ENCODE measurements around the gene PEX14.
"Not testable (repeated sequence)": the region's sequence is repeated elsewhere in the genome, so short reads cannot be mapped to it uniquely, and the experiment has no call there.

Gene PEX14

DNA sequence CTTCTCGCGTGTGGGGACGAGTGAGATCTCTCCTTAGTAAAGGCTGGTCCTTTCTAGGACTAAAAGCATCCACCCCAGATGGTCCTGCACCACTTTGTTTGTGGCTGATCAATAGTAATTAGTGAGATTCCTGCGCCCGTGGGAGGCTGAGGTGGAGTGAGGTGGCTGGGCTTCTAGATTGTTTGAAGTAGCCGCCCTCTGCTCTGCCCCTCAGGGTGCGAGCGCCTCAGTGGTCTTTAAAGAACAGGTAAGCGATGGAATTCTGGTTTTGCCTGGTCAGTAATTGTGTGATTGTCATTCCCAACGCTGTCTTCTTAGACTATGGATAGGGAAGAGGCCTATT is 20.7 kb downstream of the PEX14 start:
- no peak for DNase-seq (ENCODE audit: low read depth)

DNA sequence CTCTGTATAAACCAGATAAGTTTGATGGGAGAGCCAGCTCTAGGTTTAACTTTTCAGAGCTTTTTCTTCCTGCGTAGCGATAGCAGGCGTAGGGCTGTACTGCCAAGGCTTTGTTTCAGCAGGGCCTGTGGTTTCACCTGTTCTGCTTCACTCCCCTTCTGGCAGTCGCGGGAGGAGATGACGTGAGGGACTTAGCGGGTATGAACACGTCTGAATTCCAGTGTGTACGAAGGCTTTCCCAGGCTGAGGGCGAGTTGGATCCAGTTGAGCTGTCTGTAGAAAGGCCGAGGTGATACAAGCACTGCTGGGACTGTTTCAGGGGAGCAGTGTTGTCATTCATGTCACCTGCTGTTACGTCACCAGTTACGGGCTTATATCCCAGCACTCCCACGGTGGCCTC is 21.2 kb downstream of the PEX14 start:
- DNase-seq (ENCODE audit: low read depth): peak; percentile 18

GRCh38 chr1:10497109-10497508 is 22.4 kb downstream of the PEX14 start:
- no peak for DNase-seq (ENCODE audit: low read depth)

DNA sequence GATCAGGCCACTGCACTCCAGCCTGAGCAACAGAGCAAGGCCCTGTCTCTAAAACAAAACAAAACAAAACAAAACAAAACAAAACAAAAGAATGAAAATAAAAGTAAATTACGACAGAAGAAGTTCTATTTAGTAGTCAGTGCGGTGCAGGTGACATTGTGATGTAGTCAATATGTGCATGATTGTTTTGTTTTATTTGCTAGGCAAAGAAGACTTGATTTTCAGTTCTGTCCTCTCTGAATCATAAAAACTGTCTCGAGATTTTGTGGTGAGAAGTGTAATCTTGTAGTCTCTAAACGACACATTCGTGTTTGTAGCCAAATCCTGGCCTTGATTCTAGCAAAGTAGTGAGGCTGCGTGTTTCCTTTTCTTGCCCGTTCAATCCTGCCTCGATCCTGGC is 23.5 kb downstream of the PEX14 start:
- no peak for DNase-seq (ENCODE audit: low read depth)

DNA sequence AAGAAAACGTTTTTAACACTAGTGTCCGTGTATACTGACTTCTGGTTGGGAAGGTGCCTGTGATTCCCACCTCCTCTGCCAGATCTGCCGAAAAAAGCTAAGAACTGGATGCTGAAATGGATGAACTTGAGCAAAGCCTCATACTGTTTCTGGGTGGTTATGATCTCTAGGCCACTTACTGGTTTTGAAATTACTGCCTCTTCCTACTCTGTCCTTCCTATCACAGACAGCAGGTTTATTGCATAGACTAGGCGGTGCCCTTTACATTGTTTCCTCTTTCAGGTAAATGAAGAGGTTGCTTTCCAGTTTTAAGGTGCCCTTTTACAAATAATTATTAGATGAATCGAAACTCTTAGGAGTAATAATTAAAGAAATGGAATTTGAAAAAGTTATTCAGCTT is 27.5 kb downstream of the PEX14 start:
- DNase-seq (ENCODE audit: low read depth): no peak

GRCh38 chr1:10504249-10504648 is 29.5 kb downstream of the PEX14 start:
- no peak for DNase-seq (ENCODE audit: low read depth)

DNA sequence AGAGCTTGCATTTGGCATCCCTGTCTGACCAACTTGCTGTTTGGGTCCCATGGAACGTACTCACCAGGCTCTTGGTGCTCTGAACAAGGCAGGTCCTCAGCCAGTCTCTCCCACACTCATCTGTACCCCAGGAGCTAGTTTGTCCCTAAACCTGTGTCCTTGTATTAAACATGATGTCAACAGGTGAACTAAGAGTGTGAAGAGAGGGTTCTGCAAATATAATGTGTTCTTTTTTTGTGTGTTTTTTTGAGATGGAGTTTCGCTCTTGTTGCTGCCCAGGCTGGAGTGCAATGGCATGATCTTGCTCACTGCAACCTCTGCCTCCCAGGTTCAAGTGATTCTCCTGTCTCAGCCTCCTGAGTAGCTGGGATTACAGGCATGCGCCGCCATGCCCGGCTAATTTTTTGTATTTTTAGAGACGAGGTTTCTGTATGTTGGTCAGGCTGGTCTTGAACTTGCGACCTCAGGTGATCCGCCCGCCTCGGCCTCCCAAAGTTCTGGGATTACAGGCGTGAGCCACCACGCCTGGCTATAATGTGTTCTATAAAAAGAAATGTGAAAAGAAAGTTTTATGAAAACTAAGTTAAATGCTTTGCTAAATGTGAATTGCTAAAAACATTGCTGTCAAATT is 31.4 kb downstream of the PEX14 start:
- not testable (repeated sequence) for DNase-seq (ENCODE audit: low read depth)

DNA sequence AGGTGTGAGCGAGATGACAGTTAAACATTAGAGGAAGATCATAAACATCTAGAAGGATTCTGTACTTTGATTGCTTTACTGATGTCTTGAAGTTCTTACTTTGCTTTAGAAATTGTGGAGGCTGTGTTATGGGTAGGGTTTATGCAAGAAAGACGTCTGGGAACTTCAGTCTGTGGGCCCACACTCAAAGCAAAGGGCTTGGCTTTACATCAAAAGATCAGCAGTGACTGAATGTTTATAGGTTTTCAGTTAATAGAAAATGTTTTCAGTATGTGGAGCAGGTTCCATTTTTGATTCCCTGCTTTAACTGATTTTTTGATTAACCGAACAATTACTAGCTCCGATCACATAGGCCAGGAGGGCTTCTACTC is 31.9 kb downstream of the PEX14 start:
- no peak for DNase-seq (ENCODE audit: low read depth)

- DNase-seq (ENCODE audit: low read depth): peak; percentile 38
These were observed 32.5 kb downstream of the PEX14 start for GRCh38 chr1:10507111-10507879.

DNA sequence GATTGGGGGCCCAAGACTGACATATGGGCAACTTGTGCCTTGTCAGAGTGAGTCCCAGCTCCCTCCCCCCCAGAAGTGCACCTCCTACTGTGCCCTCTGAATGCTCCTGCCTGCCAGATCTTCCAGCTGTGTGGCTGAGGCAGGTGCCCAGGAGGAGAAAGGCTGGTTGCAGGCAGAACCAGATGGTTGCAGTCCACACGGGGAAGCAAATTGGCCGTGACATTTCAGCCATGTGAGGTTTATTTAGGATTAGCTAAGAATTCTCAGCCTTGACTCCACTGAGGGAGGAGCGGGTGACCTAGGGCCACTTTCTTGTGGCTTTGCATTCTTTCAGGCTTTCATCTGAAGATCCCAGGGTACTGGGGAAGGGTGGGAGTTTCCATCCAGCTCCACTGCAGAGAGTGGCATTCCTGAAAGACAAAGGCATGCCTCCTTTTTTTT is 33.8 kb downstream of the PEX14 start:
- DNase-seq (ENCODE audit: low read depth): no peak

- DNase-seq (ENCODE audit: low read depth): no peak
These were observed 35.2 kb downstream of the PEX14 start for GRCh38 chr1:10509809-10510509.

- peak; percentile 49 for DNase-seq (ENCODE audit: low read depth)
These were observed 36.1 kb downstream of the PEX14 start for GRCh38 chr1:10510520-10511493.

- no peak for DNase-seq (ENCODE audit: low read depth)
These were observed 36.7 kb downstream of the PEX14 start for GRCh38 chr1:10511494-10511885.

DNA sequence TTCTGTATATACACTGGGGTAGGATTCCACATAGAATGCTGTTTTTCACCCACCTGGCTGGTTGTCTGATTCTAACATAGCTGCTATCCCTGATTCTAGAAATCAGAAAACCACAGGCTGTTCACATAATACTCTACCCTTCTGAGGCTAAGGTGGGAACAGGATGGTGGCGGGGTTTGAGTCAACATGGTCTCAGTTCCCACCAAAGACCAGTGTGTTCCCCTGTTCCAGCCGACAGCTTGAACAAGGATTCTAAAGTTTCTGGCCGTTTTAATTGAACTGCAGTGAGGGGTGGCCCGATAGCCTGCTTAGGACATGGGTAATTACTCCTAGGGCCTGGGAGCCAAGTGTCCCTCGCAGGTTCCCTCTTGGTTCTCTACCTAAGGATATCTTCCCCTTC is 38.4 kb downstream of the PEX14 start:
- no peak for DNase-seq (ENCODE audit: low read depth)

GRCh38 chr1:10514490-10515235 is 39.9 kb downstream of the PEX14 start:
- no peak for DNase-seq (ENCODE audit: low read depth)

DNA sequence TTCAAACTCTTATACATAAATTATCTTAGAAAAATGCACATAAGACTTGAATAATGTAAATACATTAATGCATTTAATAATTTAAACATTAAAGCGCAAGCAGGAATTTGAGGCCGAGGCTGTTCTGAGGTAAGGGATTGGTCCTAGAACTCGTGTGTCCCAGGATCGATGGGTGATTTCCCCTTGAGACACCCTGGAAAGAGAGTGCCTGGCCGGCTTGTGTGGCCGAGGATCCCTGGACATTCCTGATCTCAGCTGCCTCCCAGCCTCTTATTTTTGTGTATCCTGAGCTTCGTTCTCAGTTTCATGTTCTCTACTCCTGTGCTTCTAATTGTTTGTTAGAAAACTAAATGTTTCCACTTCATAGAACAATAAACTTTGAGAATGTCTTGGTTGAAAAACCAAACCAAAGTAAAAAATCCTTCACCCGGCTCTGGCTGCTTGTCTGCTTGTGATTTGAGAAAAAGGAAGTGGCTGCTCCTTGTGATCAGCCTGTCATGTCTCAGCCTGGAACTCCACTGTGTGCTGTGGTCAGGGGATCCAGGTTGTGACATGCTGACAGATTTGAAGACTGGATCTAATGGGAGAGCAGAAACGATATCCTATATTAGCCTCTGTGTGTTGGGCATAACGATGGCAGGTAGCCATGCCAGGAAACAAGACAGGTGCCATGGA is 40.7 kb downstream of the PEX14 start:
- no peak for DNase-seq (ENCODE audit: low read depth)

DNA sequence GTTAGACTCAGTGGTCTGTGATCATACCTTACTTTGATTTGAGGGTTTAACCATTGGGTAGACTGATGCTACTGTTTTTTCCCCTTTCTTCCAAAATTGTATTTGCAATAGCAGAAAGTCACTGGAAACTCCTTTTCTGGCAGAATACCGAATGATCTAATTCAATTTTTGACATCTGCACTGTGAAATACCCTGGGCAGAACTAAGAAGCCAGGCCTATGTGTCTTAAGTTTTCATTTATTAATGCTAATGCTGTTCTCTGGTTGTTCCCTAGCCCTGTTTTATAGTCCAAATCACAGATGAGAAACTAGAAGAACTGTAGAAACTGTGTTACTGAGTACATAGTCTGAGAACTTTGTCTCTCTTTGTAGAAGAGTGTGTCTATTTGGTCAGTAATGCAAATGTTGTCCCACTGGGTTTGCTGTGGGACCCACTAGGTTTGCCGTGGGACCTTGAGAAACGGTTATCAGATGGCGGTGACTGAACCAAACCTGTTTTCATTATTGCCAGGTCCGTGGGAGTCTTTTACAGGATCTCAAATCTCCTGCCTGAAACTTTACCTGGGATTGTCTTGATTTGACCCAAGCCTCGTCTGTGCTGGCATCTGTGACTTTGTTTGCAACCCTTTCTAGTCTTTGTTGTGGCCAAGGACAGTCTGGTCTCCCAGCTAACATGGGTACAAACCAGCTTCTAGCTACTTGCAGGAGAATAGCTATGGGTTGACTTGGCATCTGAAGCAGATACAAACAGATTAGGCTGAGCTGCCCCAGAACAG is 41.4 kb downstream of the PEX14 start:
- no peak for DNase-seq (ENCODE audit: low read depth)

- DNase-seq (ENCODE audit: low read depth): no peak
These were observed 42.4 kb downstream of the PEX14 start for GRCh38 chr1:10516925-10517676.

DNA sequence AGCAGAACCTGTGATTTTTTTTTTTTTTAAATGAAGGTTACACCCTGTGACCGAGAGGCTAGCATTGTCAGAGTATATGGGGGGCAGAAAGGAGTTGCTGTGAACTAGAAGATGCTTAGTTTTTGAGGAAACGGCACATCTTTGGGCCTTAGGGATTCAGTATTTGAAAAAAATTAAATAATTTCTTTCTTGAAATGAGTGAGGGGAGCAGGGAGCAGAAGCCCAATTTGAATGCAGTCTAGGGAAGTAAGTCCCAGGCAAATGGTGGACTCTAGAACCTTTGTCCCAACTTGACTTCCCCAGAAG is 42.9 kb downstream of the PEX14 start:
- no peak for DNase-seq (ENCODE audit: low read depth)

- no peak for DNase-seq (ENCODE audit: low read depth)
These were observed 44.3 kb downstream of the PEX14 start for GRCh38 chr1:10519016-10519417.
